ELF-1 (cell line): Measurements from ENCODE around the gene MVD.

Experiments used
- DNase-seq: peaks from one replicate; pipeline ENCODE4 v3.0.0-alpha.2; 2016; ENCODE audit warnings: low read depth, low spot score

Gene MVD, protein sequence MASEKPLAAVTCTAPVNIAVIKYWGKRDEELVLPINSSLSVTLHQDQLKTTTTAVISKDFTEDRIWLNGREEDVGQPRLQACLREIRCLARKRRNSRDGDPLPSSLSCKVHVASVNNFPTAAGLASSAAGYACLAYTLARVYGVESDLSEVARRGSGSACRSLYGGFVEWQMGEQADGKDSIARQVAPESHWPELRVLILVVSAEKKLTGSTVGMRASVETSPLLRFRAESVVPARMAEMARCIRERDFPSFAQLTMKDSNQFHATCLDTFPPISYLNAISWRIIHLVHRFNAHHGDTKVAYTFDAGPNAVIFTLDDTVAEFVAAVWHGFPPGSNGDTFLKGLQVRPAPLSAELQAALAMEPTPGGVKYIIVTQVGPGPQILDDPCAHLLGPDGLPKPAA

DNA sequence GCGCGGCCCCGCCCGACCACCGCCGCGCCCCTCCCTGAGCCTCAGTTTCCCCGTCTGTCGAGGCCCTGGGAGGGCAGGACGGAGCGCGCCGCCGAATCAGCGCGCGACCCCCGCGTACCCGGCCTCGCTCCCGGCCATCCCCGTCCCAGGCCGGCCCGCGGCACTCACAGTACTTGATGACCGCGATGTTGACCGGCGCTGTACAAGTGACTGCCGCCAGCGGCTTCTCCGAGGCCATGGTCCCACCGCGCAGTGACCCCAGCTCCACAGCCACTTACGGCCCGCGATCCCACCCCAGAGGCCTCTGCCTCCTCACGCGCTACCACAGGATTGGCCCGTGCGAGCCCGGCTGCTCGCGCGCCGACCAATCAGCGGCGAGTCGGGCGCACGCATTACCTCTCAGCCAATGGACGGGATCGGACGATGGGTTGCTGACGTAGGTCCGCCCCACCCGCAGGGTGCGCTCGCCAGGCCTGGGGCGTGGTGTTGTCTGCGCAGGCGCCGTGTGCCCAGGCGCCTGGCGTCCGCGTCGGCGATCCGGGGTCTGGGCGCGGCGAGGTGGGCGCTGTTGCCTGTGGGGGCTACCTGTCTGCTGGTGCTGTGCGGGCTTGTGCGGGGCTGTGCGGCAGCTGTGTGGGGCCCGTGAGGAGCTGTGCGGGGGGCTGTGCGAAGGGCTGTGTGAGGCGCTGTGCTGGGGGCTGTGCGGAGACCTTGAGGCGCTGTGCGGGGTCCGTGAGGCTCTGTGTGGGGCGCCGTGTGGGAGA lies at the start of gene MVD:
Gene MVD (minus strand): TSS at position 249 of the 764 bp plus-strand sequence. CDS start 11 bp downstream, at position 238.
- DNase-seq: peak; percentile 99

DNA sequence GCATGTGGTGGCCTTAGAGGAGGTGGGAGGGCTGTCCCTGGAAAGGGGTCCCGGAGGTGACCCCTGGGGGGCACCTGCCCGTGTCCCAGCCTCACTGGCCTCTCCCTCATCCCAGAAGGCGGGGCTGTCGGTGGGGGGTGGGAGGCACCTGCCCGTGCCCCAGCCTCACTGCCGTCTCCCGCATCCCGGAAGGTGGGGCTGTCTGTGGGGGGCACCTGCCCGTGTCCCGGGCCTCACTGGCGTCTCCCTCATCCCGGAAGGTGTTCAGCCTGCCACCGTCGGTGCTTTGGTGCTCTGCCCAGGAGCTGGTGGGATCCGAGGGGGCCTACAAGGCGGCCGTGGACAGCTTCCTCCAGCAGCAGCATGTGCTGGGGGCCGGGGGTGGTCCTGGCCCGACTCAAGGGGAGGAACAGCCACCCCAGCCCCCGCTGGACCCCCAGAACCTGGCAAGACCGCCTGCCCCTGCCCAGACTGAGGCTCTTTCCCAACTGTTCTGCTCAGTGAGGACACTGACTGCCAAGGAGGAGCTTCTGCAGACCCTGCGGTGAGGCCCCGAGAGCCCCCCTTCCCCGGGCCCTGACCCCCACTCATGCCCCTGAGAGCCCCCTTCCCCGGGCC lies 49.6 kb upstream of the MVD start:
- no peak for DNase-seq

DNA sequence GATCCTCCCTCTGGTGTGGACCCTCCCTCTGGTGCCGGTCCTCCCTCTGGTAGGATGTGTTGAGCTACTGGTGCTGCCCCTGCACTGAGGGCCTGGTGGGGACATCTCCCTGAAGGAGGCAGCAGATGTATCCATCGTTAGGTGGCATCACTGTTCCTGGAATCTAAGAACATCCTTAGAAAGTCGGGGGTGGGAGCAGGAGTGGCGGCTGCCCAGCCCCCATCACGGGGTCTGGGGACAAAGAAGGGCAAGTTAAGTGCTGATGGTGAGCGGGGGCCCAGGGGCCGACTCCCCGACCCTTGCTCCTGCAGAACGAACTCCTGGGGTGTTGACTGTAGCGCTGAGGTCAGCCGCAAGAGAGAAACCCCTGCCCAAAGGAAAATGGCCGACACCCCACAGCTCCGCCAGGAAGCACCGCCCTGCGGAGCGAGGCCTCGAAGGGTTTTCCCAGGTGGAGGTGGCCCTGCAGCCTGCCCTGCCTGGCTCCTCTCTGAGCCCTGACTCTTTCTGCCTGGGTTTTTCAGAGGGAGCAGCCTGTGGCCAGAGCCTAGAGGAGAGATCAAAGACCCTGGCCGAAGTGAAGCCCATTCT lies 49.0 kb upstream of the MVD start:
- no peak for DNase-seq

DNA sequence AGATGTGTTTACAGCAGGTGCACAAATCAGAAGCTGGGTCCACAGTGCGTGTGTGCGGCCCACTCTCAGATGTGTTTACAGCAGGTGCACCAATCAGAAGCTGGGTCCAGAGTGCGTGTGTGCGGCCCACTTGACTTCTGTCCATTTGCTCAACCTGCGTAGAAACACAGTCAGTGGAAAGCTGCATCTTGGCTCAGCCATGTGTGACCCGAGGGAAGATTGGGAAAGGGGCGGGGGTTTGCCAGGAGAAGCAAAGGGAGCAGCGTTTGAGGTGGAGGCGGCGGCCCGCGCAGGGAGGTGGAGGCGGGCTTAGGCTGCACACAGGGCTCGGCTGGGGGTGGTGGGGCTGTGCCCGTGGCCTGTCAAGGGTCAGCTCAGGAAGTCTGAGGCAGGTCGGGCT lies 47.7 kb upstream of the MVD start:
- DNase-seq: no peak

DNA sequence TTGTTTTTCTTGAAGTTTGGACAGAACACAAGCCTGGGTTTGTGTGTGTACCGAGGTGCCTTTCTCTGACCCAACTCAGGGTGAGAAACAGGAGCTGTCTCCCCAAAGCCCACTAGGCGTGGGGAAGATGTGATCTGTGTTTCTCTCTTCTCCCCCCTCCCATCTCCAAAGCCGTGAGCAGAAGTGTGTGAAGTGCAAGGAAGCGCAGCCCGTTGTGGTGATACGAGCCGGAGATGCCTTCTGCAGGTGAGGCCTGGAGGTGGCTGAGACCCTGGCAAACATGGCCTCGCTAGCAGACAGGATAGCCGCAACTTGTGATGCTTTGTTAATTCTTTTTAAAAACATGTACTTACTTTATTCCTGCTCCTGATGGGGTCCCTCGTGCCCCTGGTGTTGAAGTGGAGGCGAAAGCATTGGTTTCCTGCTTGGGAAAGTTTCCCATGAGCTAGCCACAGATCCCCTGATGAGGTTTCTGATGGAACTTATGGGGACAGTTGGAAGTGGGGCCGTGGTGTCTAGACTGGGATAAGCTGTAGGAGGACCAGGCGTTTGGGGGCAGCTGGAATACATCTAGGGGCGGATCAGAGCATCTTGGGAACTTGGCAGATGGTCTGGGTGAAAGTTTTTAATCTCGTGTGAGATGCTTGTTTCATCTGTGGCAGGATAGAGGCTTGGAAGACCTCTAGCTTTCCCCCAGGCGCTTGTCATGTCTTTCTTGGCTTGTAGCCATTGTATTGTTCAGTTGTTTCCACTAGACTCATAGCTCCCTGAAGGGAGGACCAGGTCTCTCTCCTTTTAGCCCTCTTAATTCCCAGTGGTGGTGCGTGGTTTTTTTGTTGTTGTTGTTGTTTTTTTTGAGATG lies 44.3 kb upstream of the MVD start:
- DNase-seq: no peak

DNA sequence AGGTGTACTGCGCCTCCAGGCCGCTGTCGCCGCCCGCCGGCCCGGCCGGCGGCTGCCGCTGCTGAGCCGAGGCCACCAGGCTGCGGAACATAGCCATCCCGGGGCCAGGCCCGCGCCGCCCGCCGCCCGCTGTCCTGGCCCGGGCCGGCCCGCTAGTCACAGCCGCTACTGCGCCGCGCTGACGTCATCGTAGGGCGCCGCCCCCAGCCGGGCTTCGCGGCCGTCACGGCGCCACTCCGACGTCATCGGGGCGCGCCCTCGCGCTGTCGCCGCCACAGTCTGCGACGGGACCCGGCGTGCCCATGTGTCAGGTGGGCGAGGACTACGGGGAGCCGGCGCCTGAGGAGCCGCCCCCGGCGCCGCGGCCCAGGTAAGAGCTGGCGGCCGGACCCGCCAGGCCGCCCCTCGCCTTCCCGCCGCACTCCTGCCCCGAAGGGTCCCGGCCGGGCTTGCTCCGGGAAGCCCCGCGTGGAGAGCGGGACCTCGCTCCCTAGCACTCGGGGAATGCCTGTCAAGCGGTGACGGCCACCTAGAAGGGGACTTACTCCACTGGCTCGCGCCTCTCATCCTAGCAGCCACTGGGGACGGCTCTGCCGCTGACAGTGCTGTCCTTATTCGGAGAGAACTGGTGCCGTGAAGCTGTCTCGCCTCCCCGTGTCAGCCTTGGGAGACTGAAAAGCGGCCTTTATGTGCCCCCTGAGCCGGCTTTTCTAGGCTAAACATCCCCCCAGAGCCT lies 43.5 kb upstream of the MVD start, which contains the start of the genes CTU2 and RNF166:
Gene CTU2 (plus strand): TSS at position 275 of the 736 bp plus-strand sequence. CDS start 28 bp downstream, at position 303.
Gene RNF166 (minus strand): TSS at position 180 of the 736 bp plus-strand sequence. CDS start 83 bp downstream, at position 97.
- peak; percentile 90 for DNase-seq

DNA sequence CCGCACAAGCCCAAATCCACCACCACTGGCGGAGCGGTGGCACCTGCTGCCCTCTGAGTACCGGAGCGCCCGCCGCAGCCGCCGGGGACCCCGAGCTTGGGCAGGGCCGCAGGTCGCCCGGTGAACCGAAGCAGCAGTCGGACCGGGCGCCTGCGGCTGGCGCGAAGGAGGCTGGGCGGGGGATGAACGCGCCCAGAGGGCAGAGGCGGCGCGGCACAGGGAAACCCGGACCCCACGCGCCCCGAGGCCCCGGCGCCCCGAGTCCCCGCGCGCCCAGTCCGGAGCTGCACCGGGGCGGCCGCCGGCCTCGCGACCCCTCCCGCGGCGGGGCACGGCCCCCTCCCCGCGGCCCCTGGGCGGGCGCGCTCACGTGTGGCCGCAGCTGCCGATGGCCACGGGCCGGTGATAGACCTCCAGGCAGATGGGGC lies 42.9 kb upstream of the MVD start:
- no peak for DNase-seq

DNA sequence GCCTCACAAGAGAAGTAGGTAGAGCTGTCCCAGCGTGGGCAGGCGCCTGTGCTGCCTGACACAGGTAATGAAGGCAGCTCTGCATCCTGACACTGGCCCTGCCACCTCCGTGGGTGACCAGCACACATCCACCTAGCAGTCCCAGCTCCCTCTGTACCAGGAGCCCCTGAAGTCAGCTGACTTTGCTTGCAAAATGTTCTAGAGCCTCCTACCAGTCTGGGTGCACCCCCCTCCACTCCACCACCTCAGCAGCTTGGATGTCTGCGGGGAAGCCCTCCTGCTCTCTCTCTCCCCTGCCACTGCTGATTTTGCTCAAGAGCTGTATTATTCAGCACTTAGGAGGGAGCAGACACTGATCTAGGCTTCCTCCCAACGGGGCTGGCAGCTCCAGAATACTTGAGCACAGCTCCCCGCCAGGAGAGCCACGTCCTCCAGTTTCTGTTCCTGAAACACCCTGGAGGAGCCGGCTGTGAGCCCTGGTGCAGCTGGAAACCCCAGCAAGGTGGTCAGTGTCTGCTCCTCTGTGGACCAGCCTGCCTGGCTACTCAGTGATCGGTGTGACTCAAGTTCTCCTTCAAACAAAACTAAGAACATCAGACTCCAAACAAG lies 42.3 kb upstream of the MVD start:
- no peak for DNase-seq

DNA sequence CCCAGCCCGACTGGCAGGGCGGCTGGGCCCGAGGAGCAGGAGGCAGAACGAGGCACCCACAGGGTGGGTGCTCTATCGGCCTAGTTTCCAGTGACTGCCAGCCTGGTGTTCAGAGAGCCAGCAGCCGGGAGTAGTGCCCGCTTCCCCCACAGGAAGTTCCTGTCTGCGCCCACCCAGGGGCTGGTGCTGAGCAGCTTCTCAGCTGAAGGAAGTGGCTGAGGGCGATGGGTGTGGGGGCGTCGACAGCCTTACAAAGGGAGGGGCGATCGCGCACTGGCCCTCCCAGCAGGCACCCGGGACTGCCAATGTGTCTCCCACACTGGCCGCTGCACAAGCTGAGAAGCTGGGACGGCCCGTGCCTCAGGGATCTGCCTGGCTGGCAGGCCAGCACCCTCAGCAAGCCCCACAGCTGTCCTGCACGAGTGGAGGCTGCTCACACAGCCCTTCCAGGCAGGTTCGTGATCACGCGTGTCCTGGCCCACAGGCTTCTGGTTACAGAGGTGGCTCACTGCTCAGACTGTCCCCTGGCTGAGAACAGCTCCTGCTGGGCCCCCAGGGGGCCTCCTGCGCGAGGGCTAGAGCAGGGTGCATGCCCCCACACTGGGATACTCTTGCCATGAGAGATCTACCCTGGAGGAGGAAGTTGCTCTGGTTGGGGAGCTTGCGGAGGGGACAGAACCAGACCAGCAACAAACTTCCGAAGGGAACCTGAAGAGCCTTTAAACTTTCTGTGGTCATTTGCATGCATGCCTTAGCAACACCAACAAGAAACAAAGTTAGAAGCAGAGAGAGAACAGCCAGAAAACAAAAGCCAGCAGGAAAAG lies 40.8 kb upstream of the MVD start:
- no peak for DNase-seq

DNA sequence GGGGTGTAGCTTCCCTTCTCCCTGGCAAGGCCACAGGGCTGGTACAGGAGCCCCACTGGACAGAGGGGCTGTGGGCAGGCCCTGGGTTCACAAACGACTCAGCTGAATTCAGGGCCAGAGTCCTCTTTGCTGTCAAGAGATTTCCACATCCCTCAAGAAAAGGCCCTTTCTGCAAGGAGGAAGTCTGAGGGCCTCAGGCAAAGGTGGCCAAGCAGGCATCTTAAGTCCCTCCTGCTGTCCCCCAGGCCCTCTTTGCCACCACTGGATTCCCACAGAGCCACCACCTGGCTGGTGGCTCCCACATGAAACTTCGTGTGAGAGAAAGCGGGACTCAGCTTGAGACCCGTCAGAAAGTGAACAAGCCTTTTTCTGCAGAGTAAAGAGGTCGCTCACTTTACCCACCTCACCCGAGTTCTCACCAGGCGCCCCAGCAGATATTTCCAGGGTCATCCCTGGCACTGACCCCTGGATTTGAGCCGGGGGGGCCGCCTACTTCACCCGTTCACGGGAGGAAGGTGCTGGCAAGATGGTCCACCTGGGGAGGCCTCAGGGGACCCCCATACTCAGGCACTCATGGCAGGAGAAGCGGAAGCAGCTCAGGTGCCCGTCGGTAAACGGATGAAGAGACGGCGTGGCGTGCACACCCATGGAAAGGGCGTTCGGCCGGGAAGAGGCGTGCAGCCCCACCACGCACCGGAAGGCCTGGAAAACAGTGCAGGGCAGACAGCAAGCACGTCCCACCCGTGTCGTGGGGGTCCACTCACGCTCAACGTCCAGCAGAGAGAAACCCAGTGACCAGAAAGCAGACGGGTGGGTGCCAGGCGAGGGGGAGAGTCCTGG lies 39.7 kb upstream of the MVD start:
- no peak for DNase-seq

DNA sequence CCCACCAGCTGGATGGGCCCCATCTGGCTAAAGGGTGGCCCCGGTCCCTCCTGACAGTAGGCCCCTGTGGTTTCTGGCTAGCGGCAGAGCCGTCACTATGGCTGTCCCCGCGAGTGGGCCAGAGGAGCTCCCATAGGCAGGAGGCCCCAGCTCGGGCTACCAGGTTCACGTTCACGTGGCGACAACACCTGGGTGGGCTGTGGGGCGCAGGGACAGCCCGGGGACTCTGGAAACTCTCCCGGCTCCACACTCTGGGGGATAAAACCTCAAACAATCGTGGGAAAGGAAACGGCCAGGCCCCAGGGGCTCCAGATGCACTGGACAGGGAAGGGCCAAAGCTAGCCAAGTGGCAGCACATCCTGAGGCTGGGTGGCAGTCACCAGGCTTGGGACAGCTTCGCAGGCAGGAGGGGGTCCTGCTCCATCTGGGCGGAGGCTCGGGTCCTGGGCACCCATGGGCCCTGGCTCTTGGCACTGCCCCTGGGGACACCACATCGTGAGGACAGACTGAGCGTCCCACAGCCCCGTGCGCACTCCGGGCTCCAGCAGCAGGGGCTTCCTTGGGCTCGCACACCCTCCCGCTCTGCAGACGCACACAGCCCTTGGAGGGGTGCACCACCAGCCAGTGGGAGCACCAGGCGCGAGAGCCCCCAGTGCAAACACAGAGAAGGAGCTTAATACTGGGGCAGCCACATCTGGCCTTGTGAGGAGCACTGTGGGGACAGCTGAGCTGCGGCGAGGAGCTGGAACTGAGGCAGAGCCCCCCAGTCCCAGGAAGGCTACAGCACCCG lies 38.9 kb upstream of the MVD start:
- DNase-seq: no peak

DNA sequence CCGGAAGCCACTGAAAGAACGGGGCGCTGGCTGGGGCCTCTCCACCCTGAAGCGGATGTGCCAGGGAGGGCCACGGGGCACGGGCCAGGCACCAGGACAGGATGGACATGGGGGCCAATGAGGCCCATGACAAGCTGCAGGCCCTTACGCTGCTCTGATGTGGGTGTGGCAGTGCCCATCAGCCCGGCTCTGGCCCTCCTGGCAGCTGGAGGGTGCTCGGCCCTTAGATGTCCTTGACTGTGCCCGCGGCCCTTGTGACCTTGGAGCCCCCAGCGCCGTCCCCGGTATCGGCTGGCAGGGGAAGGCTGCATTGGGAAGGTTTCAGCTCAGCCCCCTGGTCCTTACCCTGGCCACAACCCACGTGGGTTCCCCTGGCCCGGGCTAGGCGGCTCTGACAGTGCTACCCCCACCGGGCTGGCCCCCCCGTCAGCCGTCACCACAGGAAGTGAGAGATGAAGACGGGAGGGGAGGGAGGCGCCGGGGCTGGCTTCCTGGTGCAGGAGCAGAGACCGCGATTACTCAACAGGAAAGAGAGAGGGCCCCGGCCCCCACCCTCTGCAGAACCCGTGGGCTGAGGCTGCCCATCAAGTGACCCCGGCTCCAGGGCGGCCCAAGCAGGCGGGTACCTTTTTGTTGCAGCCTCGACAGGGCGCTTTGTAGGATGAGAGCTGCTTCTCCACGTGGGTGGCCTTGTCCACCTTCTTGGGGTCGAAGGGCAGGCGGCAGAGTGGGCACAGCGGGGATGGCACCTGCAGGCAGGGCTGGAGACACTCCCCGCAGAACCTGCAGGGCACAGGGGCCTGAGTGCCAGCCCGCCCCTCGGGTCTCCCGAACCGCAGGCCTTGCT lies 38.0 kb upstream of the MVD start:
- no peak for DNase-seq

DNA sequence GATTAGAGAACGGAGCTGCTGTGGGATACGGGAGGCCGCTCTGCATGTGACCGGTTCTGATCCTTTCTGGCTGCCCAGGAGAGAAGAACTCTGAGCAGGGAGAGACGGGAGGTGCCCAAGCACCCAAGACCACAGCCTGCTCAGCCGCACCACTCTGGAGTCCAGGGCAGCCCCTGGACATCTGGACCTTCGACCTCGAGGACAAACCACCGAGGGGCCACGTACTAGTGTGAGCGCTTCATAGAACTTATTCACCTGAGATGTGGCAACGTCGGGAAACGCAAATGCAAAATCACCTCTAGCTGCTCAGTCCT lies 37.4 kb upstream of the MVD start:
- no peak for DNase-seq

DNA sequence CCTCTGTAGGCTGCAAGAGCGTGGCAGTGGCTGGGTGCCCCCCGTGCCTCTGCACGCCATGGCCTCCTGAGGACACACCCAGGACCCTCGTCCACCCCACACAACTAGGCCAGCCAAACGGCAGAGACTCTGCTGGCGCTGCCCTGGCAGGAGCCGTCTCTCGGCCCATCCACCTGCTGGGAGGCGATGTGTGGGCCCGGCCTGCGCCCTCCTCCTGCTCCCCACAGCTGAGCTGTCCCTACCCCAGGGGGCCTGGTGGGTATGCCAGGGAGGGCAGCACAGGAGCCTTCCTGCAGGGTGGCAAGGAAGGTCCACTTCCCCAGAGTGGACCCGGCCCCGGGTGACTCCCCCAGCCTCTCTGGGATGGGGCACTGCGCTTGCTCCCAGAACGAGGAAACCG lies 36.3 kb upstream of the MVD start:
- no peak for DNase-seq

DNA sequence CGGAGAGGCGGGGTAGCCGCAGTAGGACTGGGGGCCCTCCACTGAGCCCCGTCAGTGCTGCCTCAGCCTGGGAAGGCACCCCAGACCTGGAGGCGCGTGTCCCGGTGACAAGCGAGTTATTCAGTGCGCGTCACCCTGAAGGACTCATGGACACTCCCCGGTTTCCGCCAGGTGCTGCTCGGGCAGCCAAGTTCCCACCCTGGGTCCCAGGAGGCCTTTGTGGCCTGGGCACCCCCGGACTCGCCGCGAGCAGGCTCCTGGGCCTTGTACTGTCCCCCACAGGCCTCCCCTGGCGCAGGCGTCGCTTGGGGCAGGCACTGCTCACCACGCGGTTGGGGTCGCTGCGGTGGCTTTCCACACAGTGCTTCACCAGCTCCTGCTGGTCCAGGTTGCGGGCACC lies 35.8 kb upstream of the MVD start:
- no peak for DNase-seq

DNA sequence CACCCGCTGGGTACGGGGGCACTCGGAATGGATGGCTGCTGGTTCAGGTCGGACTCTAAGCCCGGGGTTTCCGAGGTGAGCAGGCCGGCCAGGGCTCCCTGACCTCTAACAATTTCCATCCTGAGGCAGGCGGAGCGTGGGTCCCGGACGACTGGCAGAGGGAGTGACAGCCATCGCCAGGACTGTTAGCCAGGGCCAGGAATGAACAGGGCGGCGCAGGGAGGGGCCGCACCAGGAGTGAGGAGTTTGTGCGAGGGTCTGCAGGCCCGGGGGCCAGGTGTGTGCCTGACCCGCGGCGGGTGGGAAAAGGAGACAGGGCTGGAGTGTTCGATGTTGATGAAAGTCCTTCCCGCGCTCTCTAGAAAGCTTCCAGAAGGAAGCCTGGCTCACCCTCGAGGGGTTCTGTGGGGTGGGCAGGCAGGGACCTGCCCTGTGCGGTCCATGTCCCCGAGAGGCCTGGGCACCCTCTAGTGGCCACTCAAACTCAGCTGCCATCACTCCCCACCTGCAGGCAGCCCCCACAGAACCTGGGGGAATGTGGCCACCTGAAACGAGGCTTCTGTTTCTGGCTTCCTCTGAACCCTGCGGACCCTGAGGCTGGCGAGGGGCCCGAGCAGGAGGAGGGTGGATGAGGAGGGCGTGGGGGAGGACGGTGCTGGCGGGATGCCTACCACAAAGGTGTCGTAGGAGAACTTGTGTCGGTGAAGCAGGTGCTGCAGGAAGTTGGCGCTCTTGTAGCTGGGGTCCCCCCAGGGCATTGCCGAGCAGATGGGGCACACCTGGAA lies 35.1 kb upstream of the MVD start:
- DNase-seq: peak; percentile 24
